ENCODE measurements around the gene FBXL12.
"Not testable (repeated sequence)": the region's sequence is repeated elsewhere in the genome, so short reads cannot be mapped to it uniquely, and the experiment has no call there.

FBXL12 gene

DNA sequence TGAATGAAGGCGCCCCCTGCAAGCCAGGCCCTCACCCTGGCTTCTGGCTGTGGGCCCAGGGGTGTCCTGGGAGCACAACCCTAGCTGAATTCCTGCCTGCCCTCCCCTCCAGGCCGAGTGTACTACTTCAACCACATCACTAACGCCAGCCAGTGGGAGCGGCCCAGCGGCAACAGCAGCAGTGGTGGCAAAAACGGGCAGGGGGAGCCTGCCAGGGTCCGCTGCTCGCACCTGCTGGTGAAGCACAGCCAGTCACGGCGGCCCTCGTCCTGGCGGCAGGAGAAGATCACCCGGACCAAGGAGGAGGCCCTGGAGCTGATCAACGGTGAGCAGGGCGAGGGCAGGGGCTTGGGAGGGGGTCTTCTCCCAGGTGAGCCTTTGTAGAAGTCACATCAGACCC is 19.4 kb upstream of the FBXL12 start:
- DNase-seq, result no peak

DNA sequence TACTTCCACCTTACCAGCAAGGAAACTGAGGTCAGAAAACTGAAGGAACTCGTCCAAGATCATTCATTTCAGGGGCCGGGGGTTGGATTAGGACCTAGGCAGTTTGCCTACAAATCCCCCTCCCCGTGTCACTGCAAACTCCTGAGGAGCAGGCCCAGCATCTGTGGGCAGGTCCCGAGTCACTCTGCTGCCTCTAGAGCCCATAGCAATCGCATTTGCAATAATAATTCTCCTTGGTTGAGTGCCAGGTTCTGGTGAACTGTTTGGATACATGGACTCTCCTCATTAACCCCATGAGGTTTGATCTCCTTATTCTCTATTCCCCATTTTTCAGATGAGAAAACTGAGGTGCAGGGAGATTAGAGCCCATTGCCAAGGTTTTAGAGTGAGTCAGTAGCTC is 17.1 kb upstream of the FBXL12 start:
- peak in 3 of 4 experiments; percentile 20 to 37 (median 31) for DNase-seq

DNA sequence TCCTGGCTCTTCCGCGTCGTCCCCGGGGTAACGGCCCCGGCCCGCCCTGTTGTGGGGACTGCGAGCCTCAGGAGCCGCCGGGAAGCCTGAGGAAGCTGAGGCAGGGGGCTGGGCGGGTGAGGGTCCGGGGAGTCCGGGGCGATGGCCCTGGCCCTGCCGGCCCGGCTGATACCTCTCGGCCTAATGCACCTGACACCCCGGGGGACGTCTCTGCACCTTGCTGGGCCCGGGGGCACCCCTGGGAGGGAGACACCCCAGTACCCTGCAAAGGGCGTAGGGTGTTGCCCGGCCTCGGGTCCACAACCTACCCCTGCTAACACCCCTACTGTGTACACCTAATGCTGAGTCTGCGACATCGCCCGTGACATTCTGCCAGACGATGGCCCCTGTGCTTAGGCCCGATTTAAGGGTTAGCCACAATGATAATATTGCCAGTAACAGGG is 16.6 kb upstream of the FBXL12 start:
- DNase-seq, result no peak

DNA sequence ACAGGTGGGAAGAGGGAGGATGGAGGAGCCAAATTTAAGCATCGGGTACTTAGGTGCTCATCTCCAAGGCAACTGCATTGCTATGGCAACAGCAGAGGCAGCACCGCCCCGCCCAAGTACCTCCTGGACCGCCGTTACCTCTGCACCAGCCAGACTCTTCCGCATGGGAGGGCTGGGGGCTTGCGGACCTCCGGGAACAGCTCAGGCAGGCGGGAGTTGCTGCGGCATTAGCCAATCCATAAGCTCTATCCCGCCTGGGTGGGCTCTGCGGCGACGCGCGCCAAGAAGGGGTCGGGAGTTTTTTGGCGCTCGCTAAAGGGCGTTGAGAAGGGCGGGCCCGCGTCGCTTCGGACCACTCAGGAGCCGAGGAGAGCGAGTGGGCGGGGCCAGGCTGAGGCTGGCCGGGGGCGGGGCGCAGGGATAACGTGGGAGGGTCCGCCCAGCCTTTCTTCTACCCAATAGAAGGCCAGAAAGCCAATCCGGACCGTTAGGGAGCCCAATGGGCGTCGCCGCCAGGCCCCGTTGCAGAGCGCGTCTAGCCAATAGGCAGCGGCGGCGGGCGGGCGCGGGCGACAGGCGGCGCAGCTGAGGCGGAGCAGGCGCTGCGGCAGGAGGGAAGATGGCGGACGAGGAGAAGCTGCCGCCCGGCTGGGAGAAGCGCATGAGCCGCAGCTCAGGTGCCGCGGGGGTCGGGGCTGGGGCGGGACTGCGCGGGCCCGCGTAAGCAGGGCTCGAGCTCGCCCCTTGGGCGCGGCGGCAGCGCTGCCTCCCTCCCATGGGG is 16.0 kb upstream of the FBXL12 start, which contains the start of gene PIN1:
TSS of gene PIN1 (plus strand) at position 593 of the 781 bp plus-strand sequence. CDS start at position 620, 27 bp downstream.
- peak; percentile 99 to 100 (median 100) for DNase-seq

DNA sequence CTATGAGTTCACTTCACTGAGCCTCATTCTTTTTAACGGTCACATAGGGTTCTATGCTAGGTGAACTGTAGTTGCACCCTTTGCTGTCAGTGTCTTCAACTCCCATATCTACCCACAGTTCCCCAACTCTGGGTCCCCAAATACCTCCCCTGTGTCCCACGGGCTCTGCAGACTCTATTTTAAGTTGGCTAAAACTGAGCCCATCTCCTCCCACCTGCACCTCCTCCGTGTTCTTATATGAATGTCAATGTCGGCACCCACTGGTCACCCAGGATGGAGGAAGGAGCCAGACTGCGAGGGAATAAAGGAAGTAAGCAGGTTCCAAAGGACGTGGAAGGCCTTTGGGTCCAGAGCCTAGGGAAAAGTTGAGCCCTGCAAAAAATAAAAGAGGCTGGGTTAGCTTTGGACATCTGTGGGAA is 15.4 kb upstream of the FBXL12 start:
- DNase-seq, result no peak

DNA sequence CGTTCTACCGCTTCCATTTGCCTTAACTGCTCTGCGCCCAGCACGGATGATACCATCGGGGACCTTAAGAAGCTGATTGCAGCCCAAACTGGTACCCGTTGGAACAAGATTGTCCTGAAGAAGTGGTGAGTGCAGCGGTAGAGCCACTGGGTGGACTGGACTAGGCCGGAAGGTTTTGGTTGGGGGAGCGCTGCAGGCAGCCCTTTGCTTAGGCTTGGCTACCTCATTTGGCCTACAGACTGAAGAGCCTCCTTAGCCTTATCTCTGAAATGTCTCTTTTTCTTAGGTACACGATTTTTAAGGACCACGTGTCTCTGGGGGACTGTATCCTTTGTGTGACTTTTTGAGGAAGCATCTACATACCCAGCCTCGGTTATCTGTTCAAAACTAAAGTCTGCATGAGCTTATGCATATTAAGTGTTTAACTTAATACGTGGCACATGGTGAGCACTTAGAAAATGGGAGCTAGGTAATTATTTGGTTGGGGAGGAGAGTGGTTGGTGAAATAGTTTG is 9.7 kb upstream of the FBXL12 start:
- DNase-seq, result no peak

DNA sequence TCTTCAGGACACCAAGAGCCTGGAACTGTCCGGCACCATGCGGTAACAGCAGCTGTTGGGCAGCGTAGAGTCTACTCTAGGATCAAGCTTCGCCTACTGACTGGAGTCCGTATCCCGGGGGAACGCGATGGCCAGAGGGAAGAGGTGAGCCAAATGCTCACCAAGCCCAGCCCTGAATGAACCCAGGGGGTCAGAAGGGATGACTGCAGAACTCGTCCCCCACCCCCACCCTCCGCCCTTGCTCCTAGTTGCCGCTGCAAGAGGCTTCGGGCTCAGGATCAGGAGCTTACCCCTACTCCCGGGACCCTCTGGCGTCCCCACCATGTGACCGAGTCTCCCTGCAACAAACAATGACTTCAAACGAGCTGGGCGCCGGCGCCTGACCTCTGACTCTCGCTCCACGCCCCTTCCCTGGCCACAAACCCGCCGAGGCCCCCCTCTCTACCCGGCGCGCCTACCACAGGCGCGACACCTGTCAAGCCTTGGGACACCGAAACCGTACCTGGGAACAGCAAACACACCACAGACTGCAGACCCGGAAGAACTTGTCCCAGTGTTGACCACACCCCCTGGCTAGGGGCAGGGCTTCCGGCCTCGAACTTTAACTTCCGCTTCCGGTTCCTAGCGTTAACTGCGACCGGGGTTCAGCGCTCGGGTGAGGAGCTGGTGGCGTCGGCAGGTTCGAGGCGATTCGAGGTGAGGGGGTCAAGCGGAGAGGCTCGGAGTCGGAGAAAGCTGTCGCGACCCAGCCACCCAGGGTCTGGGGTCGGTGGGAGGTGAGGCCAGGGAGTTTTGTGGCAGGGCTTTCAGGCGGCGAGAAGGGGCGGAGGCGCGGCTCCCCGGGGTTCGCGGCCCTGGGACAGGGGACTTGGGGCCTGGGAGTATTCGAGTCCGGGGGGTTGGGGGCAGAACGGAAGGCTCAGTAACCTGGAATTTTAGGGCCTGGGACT is 8.7 kb upstream of the FBXL12 start, which contains the start of gene UBL5:
TSS of gene UBL5 (plus strand) at position 630 of the 950 bp plus-strand sequence. CDS start 420 bp downstream, outside the sequence.
- peak; percentile 89 to 94 (median 93) for DNase-seq

DNA sequence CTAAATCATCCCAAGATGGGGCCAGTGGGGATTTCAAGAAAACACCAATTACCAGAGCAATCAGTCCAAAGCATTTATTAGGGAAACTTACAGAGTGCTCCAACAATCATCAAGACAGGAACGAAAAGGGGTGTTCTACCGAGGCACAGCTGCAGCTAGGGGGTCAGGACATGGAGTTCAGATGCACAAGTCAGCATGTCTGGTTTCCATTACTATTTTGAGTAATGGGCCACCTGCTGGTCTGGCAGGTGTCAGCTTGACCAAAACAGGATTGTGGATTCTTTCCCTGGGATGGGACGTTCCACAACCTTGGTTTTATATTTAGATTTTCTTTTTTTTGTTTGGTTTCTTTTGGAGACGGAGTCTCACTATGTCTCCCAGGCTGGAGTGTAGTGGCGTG is 4.9 kb upstream of the FBXL12 start:
- DNase-seq, result no peak

DNA sequence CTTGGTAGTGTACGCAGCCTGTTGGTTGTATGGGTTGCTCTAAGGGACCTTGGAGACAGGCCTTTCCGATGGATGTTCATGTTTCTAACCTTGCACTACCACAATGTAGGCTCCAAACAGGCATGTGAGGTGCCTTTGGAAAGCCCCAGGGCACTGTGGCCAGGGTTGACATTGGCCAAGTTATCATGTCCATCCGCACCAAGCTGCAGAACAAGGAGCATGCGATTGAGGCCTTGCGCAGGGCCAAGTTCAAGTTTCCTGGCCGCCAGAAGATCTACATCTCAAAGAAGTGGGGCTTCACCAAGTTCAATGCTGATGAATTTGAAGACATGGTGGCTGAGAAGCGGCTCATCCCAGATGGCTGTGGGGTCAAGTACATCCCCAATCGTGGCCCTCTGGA is 1.2 kb upstream of the FBXL12 start:
- DNase-seq, result not testable (repeated sequence)

DNA sequence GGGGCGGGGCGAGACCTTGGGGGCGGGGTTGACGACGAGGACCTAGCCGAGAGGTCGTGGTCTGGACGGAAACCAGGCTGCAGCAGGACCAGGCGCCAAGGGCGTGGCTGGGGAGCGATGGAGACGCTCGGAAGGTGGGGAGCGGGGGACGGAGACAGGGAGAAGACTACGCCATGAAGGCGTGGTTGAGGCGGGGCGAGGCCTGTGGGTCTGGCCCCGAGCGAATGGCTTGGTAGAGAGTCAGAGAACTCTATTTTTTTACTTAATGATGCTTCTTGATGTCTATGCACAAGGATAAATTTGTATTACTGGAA is 674 bp upstream of the FBXL12 start:
- no peak for DNase-seq

DNA sequence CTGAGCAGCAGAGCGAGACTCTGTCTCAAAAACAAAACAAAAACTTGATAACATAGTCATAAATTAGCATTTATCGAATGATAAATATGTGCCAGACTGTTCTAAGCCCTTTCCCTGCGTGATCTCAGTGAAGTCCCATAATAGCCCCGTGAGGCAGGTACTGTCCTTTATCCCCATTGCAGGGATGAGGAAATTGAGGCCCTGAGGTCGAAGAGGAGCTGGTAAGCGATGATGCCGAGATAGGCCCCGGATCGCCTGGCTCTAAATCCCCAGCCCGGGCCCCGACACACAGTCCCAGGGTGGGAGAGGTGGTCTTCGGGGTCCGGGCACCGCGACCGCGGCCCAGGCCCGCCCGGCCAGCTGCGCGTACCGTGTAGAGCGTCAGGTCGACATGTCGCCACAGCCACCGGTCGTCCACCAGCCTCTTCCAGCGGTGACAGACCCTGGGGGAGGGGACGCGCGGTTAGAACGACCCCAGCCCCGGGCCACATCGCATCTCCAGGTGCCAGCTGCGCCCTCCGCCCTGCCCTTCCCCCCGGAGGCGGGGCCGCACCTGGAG is 625 bp downstream of the FBXL12 start:
- no peak for DNase-seq

DNA sequence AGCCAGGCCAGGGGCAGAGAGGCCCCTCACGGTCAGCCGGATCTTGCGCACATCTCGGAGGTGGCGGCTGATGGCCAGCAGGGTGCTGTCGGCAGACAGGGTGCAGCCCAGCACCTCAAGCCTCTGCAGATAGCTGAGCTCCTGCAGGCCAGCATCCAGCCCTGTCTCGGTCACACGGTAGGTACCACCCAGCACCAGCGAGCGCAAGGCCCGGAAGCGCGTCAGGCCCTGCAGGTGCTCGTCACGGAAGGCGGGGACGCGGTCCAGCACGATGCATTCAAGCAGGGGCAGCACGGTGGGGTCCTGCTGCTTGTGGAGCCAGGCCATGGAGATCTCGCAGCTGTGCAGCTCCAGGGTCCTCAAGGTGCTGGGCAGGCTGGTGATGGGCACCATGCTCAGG is 7.7 kb downstream of the FBXL12 start:
- DNase-seq, result no peak

DNA sequence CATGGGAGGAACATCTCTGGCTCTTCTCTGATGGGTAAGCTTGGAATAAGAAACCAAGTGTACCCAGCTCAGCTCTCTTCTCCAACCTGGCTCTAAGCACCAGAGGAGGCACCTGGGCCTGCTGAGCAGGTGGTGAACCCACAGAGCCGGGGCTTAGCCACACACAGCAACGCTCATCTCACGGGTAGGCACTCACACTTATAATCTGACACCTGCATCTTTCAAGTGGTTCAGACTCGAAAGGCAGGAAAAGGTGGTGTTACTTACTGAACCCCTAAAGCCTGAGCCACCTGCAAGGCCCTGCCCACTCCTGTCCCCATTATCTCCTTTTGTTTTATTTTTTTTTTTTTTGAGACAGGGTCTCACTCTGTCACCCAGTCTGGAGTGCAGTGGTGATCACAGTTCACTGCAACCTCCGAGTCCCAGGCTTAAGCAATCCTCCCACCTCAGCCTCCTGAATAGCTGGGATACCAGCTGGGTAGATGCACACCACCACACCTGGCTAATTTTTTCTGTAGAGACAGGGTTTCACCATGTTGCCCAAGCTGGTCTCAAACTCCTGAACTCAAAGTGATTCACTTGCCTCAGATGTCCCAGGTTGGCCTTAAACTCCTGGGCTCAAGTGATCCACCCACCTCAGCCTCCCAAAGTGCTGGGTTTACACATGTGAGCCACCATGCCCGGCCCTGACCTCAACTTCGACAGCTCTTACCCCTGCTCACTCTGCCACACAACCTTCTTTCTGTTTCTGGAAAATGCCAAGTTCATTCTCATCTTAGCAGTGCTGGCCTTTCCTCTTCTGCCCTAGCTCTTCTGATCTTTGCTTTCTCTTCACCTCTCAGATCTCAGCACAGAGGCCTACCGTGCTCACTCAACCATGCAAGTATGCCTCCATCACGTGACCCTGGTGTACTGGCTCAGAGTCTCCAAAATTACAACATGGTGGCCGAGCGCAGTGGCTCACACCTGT is 9.7 kb downstream of the FBXL12 start:
- no peak for DNase-seq

DNA sequence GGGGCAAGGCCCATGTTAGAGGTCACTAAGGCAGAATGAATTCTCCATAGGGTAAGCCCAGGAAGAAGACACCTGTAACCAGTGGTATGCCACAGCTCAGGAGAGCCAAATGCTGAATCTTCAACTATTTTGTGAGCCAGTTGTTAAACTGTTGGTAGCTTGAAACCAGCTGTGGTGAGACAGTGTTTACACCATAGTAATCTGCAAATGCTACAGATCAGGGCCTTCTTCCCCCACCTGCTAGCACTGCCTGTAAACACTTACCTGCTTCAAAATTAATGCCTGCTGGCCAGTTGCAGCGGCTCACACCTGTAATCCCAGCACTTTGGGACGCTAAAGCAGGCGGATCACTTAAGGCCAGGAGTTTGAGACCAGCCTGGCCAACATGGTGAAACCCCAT is 12.1 kb downstream of the FBXL12 start:
- DNase-seq, result no peak

DNA sequence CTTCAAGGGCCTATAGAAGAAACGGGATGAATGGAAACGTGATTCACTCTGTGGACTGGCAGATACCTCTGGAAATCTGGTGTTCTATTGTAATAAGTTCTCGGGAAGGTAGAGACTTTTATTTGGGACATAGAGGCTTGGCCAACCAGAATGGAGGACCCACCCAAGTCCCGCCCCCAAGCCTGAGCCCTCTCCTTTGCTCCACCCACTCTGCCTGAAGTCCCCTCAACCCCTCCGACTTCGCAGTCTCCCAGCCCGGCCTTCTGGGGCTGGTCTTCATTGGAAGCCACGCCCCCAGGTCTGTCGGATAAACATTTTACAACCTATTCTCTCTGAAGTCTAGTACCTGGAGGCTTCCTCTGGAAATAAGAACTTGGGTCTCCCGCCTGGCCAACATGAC is 16.9 kb downstream of the FBXL12 start:
- no peak for DNase-seq

DNA sequence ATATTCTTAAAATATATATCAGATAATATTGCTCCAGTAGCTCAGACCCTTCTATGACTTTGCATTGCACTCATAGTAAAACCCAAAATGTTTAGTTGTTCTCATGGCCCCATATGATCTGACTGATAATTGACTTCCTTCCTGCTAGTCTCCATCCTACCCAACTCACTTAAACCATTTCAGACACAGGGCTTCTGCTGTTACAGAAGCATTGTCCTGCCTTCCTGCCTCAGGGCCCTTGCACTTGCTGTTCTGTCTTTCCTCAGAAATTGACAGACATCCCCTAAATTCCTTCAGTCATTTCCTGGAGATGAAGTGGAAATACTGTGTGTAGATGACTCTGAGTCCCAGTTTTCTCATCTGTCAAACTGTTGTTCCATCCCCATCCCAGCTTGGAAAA is 19.7 kb downstream of the FBXL12 start:
- no peak for DNase-seq

DNA sequence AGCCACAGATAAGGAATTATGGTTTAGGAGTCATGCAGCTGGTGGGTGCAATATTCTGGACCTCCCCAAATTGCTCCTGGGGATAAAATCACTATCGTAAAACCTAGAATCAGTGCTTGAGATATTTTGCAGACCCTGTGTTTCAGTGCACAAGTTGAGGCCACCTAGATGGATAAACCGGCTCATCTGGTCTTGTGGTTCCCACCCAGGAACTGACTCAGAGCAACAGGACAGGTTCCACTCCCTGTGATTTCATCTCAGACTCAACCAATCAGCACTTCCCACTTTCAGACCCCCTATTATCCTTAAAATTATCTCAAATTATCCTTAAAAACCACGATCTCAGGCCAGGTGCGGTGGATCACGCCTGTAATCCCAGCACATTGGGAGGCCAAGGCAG is 21.0 kb downstream of the FBXL12 start:
- DNase-seq, result no peak

DNA sequence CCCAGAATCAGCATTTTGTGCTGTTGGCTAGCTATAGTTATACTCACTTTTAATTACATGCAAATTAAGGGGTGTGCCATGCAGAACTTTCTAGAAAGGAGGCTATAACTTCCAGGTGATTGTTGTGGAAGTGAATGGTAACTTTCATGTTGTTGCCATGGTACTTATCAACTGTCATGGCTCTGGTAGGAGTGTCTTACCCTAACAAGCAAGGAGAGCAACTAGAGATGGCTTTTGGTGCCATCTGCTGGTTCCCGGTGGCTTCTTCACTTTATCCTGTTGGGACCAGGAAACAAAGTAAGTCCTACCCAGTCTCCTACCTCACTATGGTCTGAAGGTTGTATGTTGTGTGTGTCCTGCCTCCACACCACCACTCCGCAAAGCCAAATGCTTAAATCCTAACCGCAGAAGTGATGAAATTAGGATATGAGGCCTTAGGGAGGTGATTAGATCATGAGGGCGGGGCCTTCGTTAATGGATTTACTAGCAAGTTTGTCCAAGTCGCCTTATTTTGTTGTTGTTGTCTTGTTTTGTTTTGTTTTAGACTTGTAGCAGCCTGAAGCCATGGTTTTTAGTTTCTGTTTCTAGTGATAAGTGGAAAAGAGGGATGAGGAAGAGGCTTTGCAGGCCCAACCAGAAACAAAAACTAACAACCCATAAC is 22.6 kb downstream of the FBXL12 start:
- DNase-seq, result peak; percentile 90 to 93 (median 92)

DNA sequence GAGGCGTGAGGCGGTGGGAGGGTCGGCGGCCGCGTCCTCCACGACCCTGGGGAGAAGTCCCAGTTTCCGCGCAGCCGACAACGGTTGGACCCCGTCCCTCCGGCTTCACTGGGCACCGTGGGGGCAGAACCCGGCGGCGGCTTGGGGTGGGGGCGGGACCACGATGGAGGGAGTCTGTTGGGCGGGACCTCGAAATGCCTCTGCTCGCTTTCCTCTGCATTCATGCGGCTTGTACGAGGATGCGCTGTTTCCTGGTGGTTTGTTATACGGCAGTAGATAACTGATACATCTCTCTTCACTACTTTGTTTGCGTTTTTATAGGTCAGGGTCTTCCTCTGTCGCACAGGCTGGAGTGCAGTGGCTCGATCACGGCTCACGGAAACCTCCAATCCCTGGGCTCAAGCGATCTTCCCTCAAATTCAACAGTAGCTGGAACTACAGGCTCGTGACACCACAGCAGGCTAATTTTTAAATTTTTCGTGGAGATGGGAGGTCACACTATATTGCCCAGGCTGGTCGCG is 25.7 kb downstream of the FBXL12 start:
- DNase-seq, result peak; percentile 48 to 70 (median 58)

DNA sequence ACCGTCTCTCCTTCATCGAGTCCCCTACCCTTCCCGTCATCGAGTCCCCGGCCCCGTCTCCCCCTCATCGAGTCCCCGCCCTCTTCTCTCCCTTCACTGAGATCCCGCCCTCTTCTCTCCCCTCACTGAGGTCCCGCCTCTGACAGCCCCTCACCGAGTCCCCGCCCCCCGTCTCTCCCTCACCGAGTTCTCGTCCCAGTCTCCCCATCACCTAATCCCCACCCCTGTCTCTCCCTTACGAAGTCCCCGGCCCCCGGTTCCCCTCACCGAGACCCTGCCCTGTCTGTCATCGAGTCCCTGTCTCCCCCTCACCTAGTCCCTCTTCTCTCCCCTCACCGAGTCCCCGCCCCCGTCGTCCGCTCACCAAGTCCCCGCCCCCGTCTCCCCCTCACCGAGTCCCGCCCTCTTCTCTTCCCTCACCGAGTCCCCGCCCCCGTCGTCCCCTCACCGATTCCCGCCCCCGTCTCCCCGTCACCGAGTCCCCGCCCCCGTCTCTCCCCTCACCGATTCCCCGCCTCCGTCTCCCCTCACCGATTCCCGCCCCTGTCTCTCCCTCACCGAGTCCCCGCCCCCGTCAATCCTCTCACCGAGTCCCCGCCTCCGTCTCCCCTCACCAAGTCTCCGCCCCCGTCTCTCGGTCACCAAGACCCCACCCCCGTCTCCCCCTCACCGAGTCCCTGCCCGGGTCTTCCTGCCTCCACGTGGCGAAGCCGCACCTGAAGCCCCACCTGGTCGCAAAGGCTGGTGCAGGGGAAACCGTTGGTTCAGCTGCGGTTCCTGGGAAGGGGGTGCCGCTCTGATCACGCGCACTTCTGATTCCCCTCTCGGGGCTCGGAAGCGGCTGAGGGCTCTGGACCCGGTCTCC is 26.4 kb downstream of the FBXL12 start:
- DNase-seq, result peak; percentile 86 to 97 (median 92)
